HFF-Myc (cell line): ENCODE measurements around the gene VWC2L.
A peak's percentile ranks its signal among the peaks of the same experiment; 100 is the strongest.

Source experiments
- DNase-seq: peaks from one replicate; pipeline ENCODE4 v3.0.0-alpha.2; 2011; ENCODE audit warnings: low read depth; ENCODE audit errors: extremely low read depth
- H3K4me3 ChIP-seq: replicated peaks from 2 replicates; pipeline ENCODE4 v1.5.1; 2011; ENCODE audit warnings: low read depth, mild to moderate bottlenecking, control low read depth, low read length
- TF ChIP-seq, protein P1 (sequence below): IDR thresholded peaks from 2 replicates; pipeline ENCODE4 v1.5.1; 2012; ENCODE audit warnings: mild to moderate bottlenecking, low read depth, low read length, control low read depth; ENCODE audit errors: missing control alignments

The VWC2L gene

DNA sequence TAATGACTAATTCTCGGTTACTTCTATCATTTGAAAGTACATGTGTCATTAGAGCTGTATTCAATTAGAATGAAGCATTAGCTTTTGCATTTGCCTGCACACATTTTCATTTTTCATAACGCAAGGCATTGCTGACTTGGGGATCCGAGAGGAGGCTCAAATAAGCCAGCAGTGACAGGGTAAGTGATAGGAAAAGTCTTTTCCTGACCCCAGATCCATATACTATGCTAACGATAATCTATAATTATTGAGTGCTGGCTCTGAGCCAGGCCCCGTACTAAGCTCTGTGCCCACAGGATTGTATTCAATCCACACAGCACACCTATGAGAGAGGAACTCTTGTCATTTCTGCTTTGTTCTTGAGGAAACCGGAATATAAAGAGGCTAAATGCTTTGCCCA is 168.2 kb downstream of the VWC2L start:
- DNase-seq = no peak
- TF ChIP-seq, protein P1, sequence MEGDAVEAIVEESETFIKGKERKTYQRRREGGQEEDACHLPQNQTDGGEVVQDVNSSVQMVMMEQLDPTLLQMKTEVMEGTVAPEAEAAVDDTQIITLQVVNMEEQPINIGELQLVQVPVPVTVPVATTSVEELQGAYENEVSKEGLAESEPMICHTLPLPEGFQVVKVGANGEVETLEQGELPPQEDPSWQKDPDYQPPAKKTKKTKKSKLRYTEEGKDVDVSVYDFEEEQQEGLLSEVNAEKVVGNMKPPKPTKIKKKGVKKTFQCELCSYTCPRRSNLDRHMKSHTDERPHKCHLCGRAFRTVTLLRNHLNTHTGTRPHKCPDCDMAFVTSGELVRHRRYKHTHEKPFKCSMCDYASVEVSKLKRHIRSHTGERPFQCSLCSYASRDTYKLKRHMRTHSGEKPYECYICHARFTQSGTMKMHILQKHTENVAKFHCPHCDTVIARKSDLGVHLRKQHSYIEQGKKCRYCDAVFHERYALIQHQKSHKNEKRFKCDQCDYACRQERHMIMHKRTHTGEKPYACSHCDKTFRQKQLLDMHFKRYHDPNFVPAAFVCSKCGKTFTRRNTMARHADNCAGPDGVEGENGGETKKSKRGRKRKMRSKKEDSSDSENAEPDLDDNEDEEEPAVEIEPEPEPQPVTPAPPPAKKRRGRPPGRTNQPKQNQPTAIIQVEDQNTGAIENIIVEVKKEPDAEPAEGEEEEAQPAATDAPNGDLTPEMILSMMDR = no peak
- no peak overlapping the region for H3K4me3 ChIP-seq

DNA sequence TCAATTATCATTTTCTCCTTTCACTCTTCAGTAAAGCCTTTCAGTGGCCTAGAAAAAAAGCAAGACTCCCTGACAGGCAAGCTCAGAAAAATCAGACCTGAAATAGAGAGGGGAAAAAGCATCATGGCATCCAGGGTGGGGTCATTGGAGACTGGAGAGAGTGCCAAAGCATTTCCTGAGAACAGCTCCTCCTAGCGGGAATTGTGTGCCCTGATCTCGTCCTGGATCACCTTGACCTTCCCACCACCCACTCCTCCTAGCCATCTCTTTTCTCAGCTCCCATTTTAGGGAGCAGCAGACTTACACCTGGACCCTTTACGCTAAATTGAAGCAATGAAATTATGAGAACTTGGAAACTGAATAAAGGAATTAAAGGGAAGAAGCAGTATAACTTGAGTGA is 176.6 kb downstream of the VWC2L start:
- no peak overlapping the region for H3K4me3 ChIP-seq
- TF ChIP-seq, protein P1 = peak; percentile 38
- DNase-seq = no peak

DNA sequence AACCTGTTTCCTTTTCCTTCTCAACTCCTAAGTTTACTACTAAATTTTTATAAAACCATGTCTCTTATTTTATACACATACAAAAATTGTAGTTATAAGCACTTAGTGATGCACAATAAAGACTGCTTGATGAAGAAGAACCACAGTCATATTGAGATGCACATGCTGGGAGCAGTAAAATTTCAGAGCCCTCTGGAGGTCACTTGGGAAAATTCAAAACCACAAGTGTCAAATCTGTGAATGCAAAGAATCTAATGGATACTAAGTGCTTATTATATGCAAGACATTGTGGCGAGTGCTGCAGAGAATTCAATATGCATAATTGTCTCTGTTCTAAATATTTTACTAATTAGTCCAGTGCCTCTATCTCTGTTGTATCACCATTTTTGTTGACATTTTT is 180.5 kb downstream of the VWC2L start:
- no peak for DNase-seq
- TF ChIP-seq, protein P1 = no peak
- no peak overlapping the region for H3K4me3 ChIP-seq

DNA sequence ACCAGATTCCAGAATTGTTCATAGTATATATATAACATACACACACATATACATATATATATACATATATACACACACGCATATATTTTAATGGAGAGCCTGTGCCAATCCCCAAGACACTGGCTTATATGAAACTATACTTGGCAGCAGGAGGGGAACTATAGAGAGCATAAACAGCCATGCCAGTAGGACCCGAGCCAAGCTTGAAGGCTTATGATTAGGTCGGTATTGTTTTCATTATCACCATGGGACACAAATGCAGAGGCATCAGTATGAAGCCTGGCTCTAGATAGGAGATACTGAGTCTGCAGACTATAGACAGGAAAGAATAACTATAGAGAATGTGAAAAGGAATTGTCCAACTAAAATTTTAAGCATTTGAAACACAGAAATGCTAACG is 181.2 kb downstream of the VWC2L start:
- TF ChIP-seq, protein P1 = no peak
- no peak for DNase-seq
- H3K4me3 ChIP-seq = no peak overlapping the region

DNA sequence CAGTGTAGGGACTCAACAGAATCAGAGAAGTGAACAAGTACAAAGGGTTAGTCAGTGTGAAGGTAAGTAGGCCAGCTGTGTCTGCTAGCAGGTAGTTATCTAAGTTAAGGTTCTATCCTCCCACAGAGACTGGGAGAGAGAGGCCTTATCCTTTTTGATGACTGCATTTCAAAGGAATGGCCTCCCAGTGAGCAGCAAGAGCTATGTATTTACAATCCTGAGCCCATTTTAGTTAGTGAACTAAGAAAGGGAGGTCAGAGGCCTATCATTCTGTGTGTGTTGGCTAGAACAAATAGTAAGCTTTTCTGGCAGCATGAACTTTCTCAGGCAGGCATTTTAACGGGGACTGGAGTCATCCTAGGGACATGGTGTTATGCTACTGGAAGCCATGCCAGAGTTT is 182.9 kb downstream of the VWC2L start:
- DNase-seq = no peak
- TF ChIP-seq, protein P1 = no peak

DNA sequence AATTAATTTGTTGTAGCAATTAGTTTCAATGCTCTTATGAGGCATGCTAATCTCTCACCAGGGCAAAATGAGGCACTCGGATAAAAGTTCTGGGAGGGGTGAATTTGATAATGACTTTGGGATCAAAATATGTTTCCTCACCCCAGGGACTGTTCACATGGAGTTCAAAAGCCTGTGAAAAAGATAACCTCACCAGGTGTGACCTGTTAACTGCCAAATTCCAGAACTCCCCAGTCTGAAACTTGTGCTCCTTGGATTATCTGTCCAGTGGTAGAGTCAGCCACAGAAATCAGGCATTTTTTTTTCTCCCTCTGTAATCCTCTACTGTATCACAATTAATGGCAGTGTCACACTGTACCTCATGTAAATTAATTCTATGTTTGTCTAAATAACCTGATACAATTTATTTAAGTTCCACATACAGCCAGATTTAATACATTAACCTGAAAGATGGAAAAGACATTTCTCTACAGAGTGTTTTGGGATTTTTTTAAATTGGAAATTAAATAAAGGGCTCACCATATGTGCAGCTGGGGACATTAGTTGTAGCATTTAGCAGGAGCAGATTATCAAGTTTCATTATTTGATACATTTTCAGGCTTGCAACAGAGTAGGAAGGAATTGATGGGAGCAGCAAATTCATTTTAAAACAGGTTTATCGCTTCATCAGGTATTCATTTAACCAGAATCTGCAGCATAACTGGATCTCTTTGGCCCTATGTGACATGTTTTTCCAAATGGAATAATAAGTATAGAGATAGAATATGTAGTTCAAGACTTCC is 191.2 kb downstream of the VWC2L start:
- DNase-seq = no peak
- H3K4me3 ChIP-seq = no peak overlapping the region
- TF ChIP-seq, protein P1 = no peak

More for the DNA sequence above, 182.9 kb downstream of the VWC2L start:
- H3K4me3 ChIP-seq = no peak overlapping the region

DNA sequence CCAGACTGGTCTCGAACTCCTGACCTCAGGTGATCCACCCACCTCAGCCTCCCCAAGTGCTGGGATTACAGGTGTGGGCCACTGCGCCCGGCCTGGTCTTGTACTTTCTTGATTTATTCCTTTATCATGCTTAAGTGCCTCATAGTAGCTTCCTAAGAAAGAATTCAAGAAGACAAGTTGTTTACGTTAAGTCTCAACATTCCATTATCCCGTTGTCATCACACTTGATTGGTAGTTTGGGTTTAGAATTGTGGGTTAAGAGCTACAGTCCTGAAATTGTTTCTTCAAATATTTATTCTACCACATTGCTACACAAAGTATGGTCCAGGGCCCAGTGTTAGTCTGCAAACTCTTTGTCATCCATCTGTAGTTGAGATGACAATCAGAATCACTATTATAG is 194.0 kb downstream of the VWC2L start:
- TF ChIP-seq, protein P1 = no peak
- DNase-seq = no peak

More for the DNA sequence above, 194.0 kb downstream of the VWC2L start:
- H3K4me3 ChIP-seq = no peak overlapping the region
